Hepatocyte (in vitro differentiated cells): ENCODE results near the gene KLKB1.

Source experiments
- CTCF ChIP-seq: fragments of 200-600 bp; sonication (generic); IDR thresholded peaks from 2 replicates; pipeline ENCODE4 v1.5.1; 2016; ENCODE audit warnings: antibody characterized with exemption, mild to moderate bottlenecking; ENCODE audit not compliant: poor library complexity
- EZH2 ChIP-seq: fragments of 200-600 bp; sonication (generic); IDR thresholded peaks from 2 replicates; pipeline ENCODE4 v1.6.1; 2016; ENCODE audit warnings: antibody characterized with exemption, mild to moderate bottlenecking, borderline replicate concordance

DNA sequence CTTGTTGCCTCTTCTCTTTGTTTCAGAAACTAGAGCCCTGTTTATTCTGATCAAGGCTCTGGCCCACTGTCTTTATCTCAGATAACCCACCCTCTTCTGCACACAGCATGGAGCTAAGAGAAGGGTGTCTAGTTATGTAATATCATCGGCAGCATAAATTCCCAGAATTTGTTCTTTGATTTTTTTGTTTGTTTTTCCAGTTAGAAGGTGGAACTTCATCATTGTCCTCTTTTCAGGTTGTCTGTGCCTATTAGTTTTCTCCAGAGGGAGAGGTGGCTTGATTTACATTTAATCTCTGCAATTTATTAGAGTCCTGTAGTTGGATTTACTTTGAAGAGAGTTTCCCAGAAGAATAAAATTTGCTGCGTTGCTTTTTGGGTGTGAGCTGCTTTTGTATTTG, 23.5 kb downstream of the KLKB1 start:
- TF ChIP-seq CTCF (no peak), EZH2 (no peak)
